ENCODE measurements around the gene SLC25A40.

- TF ChIP-seq CTCF (IDR thresholded peaks at IDR 0.05 in 2 of 3, conservative IDR thresholded peaks at IDR 0.05 in 1 of 3; ENCODE audit: borderline replicate concordance in 1 of 3, insufficient read depth in 1 of 3, low read depth in 2 of 3, low read length in 2 of 3) (no peak), POLR2A (IDR thresholded peaks at IDR 0.05; ENCODE audit: borderline replicate concordance, extremely low read depth, insufficient read depth, insufficient read length) (no peak), EZH2 (IDR thresholded peaks at IDR 0.05) (no peak), MAX (IDR thresholded peaks at IDR 0.05) (no peak), YY1 (IDR thresholded peaks at IDR 0.05; ENCODE audit: extremely low read depth, insufficient replicate concordance, low read depth, low read length) (no peak), RAD21 (IDR thresholded peaks at IDR 0.05; ENCODE audit: low read depth) (no peak), POLR2AphosphoS5 (IDR thresholded peaks at IDR 0.05; ENCODE audit: low read depth, low read length) (no peak), REST (IDR thresholded peaks at IDR 0.05; ENCODE audit: low read depth) (no peak), FOSL1 (IDR thresholded peaks at IDR 0.05; ENCODE audit: low read depth) (no peak)
Observed at GRCh38 chr7:87920578-87920977, 44.4 kb upstream of the SLC25A40 start.
